ENCODE data around the gene MIB2. TPM values are rescaled to one million over a fixed set of nuclear protein-coding genes. Genes with fewer than 3 reads are reported as not detected.

MIB2 gene
- total RNA-seq, 1 donor from 2014 or later, result 7.5 TPM

DNA sequence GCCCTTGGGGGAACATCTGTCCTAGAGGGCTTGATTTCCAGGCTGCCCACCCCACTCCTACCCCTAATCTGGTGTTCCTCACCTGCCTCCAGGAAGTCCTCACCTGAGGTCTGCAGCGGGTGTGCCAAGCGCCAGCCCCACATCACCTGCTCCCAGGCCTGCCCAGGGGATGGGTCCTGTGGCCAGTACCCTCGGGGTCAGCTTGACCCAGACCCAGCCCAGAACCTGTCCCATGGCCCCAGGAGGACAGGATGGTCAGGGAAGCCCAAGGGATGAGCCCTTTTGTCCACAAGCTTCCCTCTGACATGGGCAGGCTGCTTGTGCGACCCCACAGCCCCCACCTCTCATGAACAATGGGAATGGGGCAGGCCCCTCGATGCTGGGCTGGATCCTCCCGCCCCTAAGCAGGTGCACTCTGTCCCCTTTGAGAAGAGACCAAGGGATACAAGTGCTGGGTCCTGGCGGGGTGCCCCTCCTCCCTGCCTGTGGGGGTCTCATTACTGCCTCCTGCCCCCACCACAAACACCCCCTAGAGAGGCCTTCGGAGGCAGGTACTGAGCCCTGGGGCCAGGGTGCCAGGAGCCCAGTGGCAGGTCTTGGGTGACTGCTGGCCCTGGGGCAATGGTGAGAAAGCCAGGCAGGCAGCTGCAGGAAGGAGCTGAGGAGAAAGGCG is 3.2 kb downstream of the MIB2 start:
- H3K9ac ChIP-seq, result no peak overlapping the region
- peaks cover 11% of the 10 kb centered on the region for H3K4me1 ChIP-seq
- TF ChIP-seq, protein P1, sequence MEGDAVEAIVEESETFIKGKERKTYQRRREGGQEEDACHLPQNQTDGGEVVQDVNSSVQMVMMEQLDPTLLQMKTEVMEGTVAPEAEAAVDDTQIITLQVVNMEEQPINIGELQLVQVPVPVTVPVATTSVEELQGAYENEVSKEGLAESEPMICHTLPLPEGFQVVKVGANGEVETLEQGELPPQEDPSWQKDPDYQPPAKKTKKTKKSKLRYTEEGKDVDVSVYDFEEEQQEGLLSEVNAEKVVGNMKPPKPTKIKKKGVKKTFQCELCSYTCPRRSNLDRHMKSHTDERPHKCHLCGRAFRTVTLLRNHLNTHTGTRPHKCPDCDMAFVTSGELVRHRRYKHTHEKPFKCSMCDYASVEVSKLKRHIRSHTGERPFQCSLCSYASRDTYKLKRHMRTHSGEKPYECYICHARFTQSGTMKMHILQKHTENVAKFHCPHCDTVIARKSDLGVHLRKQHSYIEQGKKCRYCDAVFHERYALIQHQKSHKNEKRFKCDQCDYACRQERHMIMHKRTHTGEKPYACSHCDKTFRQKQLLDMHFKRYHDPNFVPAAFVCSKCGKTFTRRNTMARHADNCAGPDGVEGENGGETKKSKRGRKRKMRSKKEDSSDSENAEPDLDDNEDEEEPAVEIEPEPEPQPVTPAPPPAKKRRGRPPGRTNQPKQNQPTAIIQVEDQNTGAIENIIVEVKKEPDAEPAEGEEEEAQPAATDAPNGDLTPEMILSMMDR (IDR thresholded peaks at IDR 0.05), result no peak
- TF ChIP-seq EZH2phosphoT487 (IDR thresholded peaks at IDR 0.05) (no peak), EZH2 (IDR thresholded peaks at IDR 0.05) (no peak)
- no peak overlapping the region for H3K27ac ChIP-seq
- H3K36me3 ChIP-seq, result no peaks in the 10 kb centered on the region
- peaks cover 26% of the 10 kb centered on the region for H3K79me2 ChIP-seq (ENCODE audit: low read depth)
- no peaks in the 10 kb centered on the region for H3K27me3 ChIP-seq
- H3K4me2 ChIP-seq, result no peak overlapping the region
- peaks cover 55% of the 10 kb centered on the region for H4K20me1 ChIP-seq (ENCODE audit: low read depth)
- H2AFZ ChIP-seq (replicated peaks), result no peak overlapping the region
- Mint-ChIP-seq H3K27ac (no peak overlapping the region), H3K9me3 (no peaks in the 10 kb centered on the region), H3K27me3 (ENCODE audit: insufficient read depth, low read depth) (no peaks in the 10 kb centered on the region), H3K36me3 (peaks cover 6% of the 10 kb centered on the region), H3K4me3 (no peak overlapping the region), H3K4me1 (peaks cover 30% of the 10 kb centered on the region)
- peaks cover 14% of the 10 kb centered on the region for H3F3A ChIP-seq (ENCODE audit: low read depth)
- DNase-seq (ENCODE audit: low spot score), result no peak
- no peaks in the 10 kb centered on the region for H3K9me3 ChIP-seq (ENCODE audit: low read depth)
- no peak overlapping the region for H3K4me3 ChIP-seq

DNA sequence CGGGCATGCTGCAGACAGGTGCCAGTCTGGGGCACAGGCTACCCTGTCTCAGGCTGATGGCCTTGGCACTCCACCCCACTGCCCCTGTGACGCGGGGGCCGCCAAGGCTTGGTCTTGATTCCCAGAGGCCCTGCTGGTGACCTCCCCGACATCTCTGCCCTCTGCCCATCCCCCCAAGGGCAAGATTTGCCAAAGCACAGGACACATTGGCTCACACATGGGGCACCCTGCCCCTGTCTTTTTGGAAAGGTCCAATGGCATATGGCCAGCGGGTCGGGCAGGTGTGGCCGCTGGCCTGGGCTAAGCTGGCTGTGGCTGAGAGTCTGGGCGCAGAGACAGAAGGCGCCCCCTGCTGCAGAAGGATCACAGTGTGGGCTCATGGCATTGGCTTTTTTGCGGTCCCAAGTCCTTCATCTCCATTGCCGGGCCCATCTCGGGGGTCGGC is 4.6 kb downstream of the MIB2 start:
- H3K4me3 Mint-ChIP-seq, result peak overlapping the region; percentile 50
- H3K79me2 ChIP-seq (ENCODE audit: low read depth), result peaks cover 12% of the 10 kb centered on the region
- no peak overlapping the region for H2AFZ ChIP-seq (replicated peaks)
- H3K9me3 ChIP-seq (ENCODE audit: low read depth), result no peaks in the 10 kb centered on the region
- no peak for DNase-seq (ENCODE audit: low spot score)
- peaks cover 8% of the 10 kb centered on the region for H3F3A ChIP-seq (ENCODE audit: low read depth)
- no peaks in the 10 kb centered on the region for H3K27me3 Mint-ChIP-seq (ENCODE audit: insufficient read depth, low read depth)
- no peak overlapping the region for H3K4me3 ChIP-seq
- H3K36me3 ChIP-seq, result no peaks in the 10 kb centered on the region
- H3K27ac ChIP-seq, result no peak overlapping the region
- H3K27me3 ChIP-seq, result no peaks in the 10 kb centered on the region
- H3K9me3 Mint-ChIP-seq, result no peaks in the 10 kb centered on the region
- H3K4me1 ChIP-seq, result peaks cover 5% of the 10 kb centered on the region
- peaks cover 16% of the 10 kb centered on the region for H3K4me1 Mint-ChIP-seq
- TF ChIP-seq, protein P1 (IDR thresholded peaks at IDR 0.05), result peak; percentile 42
- TF ChIP-seq EZH2phosphoT487 (IDR thresholded peaks at IDR 0.05) (no peak), EZH2 (IDR thresholded peaks at IDR 0.05) (no peak)
- H3K36me3 Mint-ChIP-seq, result peaks cover 3% of the 10 kb centered on the region
- no peak overlapping the region for H3K27ac Mint-ChIP-seq
- H3K4me2 ChIP-seq, result no peak overlapping the region
- H3K9ac ChIP-seq, result no peak overlapping the region
- H4K20me1 ChIP-seq (ENCODE audit: low read depth), result peaks cover 41% of the 10 kb centered on the region

DNA sequence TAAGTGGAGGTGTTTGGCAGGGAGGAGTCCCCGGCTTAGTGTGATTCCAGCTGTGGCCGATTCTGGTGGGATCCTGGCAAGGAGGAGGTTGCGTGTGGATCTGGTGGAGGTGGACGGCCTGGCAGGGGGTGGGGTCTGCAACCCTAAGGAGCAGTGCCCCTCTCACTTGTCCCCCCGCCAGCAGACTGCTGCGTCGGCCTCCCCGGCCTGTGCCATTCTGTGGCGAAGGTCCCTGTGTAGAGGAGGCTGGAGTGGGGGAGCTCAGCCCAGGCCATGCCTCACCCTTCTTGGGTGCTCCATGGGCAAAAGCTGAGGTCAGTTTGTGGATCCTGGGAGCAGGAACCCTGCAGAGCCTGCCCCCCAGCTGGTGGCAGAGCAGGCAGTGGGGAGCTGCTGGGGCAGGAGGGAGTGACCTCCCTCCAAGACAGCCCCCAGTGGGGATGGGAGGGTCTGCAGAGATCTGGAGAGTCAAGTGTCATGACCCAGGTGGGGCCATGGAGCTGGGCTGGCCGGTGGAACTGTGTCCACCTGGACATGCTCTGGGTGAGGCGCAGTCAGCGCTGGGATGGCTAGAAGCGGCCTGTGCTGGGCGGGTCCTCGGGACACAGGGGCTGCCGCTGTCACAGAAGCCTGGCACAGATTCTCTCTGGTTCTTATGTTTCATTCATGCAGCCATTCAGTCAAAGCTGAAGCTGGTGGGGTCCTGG is 5.3 kb downstream of the MIB2 start:
- H3K27ac Mint-ChIP-seq, result no peak overlapping the region
- H3K4me2 ChIP-seq, result no peak overlapping the region
- no peak overlapping the region for H2AFZ ChIP-seq (replicated peaks)
- peaks cover 3% of the 10 kb centered on the region for H3K36me3 Mint-ChIP-seq
- H3K4me3 ChIP-seq, result no peak overlapping the region
- peaks cover 15% of the 10 kb centered on the region for H3K4me1 Mint-ChIP-seq
- H3F3A ChIP-seq (ENCODE audit: low read depth), result peaks cover 5% of the 10 kb centered on the region
- DNase-seq (ENCODE audit: low spot score), result no peak
- no peaks in the 10 kb centered on the region for H3K27me3 ChIP-seq
- TF ChIP-seq, protein P1 (IDR thresholded peaks at IDR 0.05), result no peak
- no peak for TF ChIP-seq EZH2phosphoT487 (IDR thresholded peaks at IDR 0.05)
- TF ChIP-seq EZH2 (IDR thresholded peaks at IDR 0.05), result no peak
- peaks cover 5% of the 10 kb centered on the region for H3K4me1 ChIP-seq
- no peaks in the 10 kb centered on the region for H3K36me3 ChIP-seq
- peaks cover 11% of the 10 kb centered on the region for H3K79me2 ChIP-seq (ENCODE audit: low read depth)
- H3K27ac ChIP-seq, result no peak overlapping the region
- peaks cover 40% of the 10 kb centered on the region for H4K20me1 ChIP-seq (ENCODE audit: low read depth)
- no peaks in the 10 kb centered on the region for H3K27me3 Mint-ChIP-seq (ENCODE audit: insufficient read depth, low read depth)
- H3K9me3 ChIP-seq (ENCODE audit: low read depth), result no peaks in the 10 kb centered on the region
- no peaks in the 10 kb centered on the region for H3K9me3 Mint-ChIP-seq
- no peak overlapping the region for H3K9ac ChIP-seq
- H3K4me3 Mint-ChIP-seq, result peak overlapping the region; percentile 50

Data from neural progenitor cell (in vitro differentiated cells).